ENCODE results near the gene KLF15.

KLF15 gene

DNA sequence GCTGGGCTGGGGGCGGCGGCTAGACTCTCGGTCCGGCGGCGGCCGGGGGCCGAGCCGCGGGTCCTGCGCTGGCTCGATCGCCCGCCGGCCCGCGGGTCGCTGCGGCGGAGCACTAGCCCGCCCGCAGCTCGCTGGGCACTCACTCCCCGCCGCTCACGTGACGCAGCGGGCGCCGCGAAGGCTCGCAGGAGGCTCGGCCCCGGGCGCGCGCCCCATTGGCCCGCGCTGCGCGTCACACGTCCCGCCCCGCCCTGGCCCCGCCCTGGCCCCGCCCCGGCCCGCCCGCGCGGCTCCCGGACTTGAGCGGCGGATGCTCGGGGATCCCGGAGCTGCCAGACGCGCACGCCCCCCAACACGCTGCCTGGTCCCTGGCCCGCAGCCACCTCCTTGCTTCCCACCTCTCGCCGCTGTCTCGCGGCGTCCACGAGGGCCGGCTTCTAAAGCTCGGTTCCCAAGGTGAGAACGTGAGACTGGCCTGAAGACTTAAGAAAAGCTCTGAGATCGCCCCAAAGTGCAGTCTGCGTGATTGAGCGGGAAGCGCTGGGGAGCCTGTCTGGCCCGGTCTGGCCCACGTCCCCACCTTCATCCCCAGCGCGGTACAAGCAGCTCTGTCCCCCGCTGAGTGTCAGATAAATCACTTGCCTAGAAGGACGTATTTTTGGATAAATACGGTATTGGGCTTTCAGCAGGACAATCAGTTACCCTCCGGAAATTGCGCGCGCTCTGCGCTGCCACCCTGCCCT lies at the start of gene KLF15:
Gene KLF15, minus strand, starts transcription at position 114 of the 743 bp plus-strand sequence. CDS start 4,486 bp downstream, outside the sequence.
- peak; percentile 79 for DNase-seq

DNA sequence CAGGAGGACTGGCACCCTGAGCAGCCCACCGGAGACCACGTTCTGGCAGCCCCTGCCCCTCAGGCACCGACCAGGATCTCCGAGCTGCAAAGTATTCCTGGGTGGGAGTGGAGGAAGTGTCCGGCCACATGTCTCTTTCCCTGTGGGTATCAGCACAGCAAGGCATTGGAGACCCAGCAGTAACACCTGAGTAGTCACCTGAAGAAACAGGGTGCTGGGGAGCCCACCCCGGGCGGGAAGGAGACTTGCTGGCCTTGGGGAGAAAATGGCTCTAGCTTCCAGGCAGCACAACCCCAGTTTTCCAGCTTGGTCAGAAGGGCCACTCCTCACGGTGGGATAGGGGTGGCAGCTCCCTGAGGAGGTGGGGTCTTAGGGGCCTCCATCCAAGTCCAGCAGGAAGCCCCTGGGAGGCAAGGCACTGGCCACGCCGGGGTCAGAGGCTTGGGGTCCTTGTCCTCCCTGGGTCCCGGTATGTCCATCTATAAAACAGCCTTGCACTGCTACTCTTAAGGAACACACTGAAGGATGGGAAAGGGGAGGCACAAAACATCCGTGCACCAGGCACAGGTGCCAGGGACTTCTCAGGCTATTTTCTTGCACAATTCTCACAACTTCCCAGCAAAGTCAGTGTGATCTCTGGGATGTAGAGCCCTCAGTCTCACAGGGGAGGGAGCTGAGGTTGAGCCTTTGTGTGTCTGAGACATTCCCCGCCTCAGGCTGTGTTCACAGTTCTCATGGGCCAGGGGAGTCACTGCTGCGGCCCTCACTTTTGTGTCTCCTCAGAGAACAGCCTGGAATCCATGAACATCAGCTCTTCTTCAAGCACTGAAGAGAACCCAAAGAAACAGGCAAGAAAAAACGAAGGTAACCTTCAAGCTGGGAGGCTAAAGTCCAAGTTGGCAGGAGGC lies 49.4 kb upstream of the KLF15 start:
- no peak for DNase-seq

GRCh38 chr3:126402666-126403302 lies 45.6 kb upstream of the KLF15 start:
- no peak for DNase-seq

- DNase-seq, result no peak
Measured at GRCh38 chr3:126402178-126402577, 45.0 kb upstream of the KLF15 start.

DNA sequence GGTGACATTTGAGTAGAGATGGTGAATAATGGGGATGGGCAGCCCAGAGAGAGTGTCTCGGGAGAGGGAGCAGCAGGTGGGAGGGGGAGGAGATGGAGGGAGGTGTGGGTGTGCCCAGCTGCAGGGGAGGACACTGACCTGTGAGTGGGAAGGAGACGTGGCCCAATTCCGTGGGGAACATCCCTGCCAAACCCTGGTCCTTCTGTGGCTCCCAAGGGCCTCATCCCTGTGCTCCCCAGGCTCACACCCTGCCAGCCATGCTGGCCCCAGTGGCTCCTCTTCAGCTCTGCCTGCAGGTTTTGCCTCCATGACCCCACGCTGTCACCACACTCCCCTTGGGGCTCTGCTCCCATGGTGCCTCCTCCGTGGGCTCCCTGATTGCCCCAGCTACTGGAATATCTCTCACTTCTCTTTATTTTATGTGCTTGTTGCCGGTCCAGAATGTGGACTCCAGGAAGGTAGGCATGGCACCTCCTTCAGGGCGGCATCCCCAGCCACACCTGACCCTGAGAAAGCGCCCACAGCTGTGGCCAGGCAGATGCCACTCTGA lies 44.5 kb upstream of the KLF15 start:
- no peak for DNase-seq

GRCh38 chr3:126399756-126400155 lies 42.5 kb upstream of the KLF15 start:
- DNase-seq, result no peak

- no peak for DNase-seq
Measured at GRCh38 chr3:126399351-126399735, 42.1 kb upstream of the KLF15 start.

GRCh38 chr3:126398423-126399350 lies 41.5 kb upstream of the KLF15 start:
- DNase-seq, result no peak

- no peak for DNase-seq
Measured at GRCh38 chr3:126397610-126398422, 40.6 kb upstream of the KLF15 start.

DNA sequence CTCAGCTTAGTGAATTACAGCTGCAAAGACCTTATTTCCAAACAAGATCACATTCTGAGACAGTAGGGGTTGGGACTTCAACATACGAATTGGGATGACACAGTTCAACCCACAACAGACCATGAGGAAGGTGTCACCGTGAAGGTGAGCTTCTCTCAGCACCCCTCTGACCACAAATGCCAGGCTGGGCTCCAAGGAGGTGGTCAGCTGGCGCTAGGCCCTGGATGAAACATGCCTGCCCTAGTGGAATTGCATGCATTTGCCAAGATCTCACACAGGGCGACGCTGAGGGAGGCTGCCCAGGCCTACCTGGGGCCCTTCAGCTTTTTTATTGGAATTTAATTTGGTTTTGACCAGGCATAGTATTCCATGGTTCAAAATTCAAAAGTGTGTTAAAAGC lies 39.3 kb upstream of the KLF15 start:
- DNase-seq, result no peak

DNA sequence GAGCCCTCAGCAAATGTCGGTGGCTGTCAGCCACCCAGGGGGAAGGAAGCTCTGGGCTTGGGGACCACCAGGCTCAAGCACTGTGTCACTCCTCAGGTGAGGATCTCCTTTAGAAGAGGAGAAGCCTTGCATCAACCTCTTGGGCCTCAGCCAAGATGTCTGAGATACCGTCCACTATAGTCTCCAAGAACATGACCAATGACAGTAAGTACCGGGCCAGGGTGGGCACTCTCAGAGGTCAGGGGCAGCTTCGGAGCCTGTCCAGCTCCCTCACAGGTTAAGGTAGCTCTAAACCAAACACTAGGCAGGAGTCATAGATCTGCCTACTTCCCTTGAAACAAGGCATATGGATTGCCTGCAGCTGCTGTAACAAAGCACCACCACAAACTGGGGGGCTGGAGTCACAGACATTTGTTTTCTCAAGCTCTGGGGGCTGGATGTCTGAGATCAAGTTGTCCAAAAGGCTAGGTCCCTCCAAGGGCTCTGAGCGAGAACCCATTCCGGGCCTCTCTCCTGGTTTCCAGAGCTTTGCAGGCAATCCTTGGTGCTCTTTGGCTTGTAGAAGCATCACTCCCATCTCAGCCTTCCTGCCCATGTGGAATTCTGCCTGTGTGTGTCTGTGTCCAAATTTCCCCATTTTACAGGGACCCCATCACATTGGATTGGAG lies 38.8 kb upstream of the KLF15 start:
- no peak for DNase-seq

DNA sequence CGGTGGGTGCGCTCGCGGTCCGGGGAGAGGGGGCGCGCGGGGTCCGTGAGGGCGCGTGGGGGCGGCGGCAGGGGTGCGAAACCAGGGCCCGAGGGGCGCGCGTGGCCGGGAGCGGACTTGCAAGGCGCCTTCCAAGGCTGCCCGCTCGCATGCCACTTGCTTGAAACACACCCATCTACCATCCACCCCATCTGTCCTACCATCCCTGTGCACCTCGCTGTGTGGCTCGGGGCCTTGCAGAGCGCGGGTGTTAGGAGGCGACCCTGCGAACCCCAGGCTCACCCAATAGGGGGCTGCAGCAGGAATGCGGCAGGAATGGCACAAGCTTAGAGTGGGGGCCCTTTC lies 37.7 kb upstream of the KLF15 start:
- no peak for DNase-seq

- DNase-seq, result peak; percentile 11
Measured at GRCh38 chr3:126394179-126394976, 37.2 kb upstream of the KLF15 start, which contains the start of gene CFAP100. TSS of gene CFAP100 (plus strand) at chr3:126394909. CDS start at chr3:126396001, 1,092 bp downstream.

GRCh38 chr3:126393563-126393962 lies 36.4 kb upstream of the KLF15 start:
- no peak for DNase-seq

DNA sequence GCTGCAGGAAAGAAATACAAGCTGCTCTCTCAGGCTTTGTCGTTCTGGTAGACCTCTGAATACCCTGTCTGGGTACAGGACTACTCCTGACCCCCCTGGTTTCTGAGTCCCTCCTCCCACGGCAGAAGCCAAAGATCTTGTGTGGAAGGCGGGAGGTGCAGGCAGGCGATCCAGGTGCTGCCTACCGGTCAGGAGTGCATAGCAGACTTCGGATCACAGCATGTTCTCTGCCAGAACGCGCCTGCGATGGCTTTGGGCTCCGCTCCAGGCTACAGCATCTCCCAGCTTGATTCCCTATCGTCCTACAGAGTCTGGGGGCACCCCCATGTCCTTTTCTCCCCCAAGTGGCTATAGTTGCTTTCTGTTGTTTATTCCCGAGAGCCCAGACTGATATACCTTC lies 35.0 kb upstream of the KLF15 start:
- DNase-seq, result no peak

GRCh38 chr3:126391631-126392030 lies 34.4 kb upstream of the KLF15 start:
- DNase-seq, result no peak

- DNase-seq, result no peak
Measured at GRCh38 chr3:126390751-126391150, 33.5 kb upstream of the KLF15 start.

DNA sequence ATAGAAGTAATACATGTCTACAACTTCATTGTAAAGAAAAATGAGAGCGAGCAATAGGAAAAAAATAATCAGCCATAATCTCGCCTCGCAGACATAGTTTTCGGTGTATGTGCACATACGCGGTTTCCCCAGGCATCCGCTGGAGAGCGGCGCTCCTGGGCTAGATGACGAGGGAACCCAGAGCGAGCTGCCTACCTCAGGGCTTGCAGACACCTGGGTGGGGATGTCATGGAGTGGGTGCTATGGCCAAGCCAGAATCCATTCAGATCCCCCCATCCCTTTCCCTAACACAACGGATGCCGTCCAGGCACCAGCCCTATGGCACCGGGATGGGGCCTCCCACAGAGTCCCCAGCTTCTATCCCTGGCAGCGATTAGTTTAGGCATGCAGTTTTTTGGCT lies 33.0 kb upstream of the KLF15 start:
- DNase-seq, result no peak

DNA sequence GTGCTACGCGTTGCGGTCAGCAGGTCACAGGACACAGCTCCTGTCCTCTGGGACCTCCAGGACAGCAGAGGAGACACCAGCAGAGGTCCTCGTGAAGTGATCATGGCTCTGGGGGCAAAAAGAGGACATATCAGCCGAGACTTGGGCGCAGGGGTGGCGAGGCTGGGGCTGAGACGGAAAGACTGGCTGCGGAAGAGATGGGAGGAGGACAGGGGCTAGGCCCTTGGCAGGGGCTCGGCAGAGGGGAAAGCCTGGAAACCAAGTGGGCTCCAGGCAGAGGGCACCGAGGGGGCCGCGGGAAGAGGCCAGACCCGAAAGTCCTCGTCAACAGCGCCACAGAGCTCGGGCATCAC lies 32.6 kb upstream of the KLF15 start:
- no peak for DNase-seq

All from NCI-H2171 (cell line).